Cardiac muscle cell (in vitro differentiated cells and primary cell): ENCODE results near the gene CXCR3. TPM values are rescaled to one million over a fixed set of nuclear protein-coding genes. Genes with fewer than 3 reads are reported as not detected.

Source experiments
- DNase-seq, 2 donors: peaks; one replicate each; pipeline versions ENCODE4 v3.0.0 to v3.0.0-alpha.2; 2010 to 2017; ENCODE audit warnings: low read depth in 1 of 2, low spot score in 1 of 2
- H3K27ac ChIP-seq: fragments of 200-600 bp; sonication (generic); 2 replicates; pipeline ENCODE4 v1.5.1; 2016
- H3K27me3 ChIP-seq: fragments of 200-600 bp; sonication (generic); 2 replicates; pipeline ENCODE4 v1.6.0; 2016; ENCODE audit warnings: control low read depth
- H3K36me3 ChIP-seq: fragments of 200-600 bp; sonication (generic); 2 replicates; pipeline ENCODE4 v1.5.1; 2016; ENCODE audit warnings: control low read depth
- H3K4me1 ChIP-seq: fragments of 200-600 bp; sonication (generic); 2 replicates; pipeline ENCODE4 v1.8.1; 2017; ENCODE audit warnings: low read depth, mild to moderate bottlenecking, mixed run types
- H3K4me3 ChIP-seq: fragments of 200-600 bp; sonication (generic); 2 replicates; pipeline ENCODE4 v1.5.1; 2016; ENCODE audit warnings: mild to moderate bottlenecking
- H3K9me3 ChIP-seq: fragments of 200-600 bp; sonication (generic); 2 replicates; pipeline ENCODE4 v1.5.1; 2017; ENCODE audit warnings: low read depth, mild to moderate bottlenecking, control low read depth
- polyA plus RNA-seq: library from polyadenylated mRNA; unstranded; fragments of >200 nt; fragmentation: Nextera tagmentation; extraction: Ambion mirVana; gene quantifications from 2 replicates; pipeline ENCODE4 v1.2.1, GENCODE V29; 2016
- total RNA-seq: library from RNA; depleted of rRNA; stranded (reverse); fragments of >200 nt; gene quantifications from 2 replicates; pipeline ENCODE4 v1.2.3, GENCODE V29; 2016
- TF ChIP-seq, protein P1 (sequence below): IDR thresholded peaks from 2 replicates; pipeline ENCODE4 v1.5.1; 2012; ENCODE audit warnings: low read depth, mild to moderate bottlenecking, low read length

Gene CXCR3
- total and polyA plus RNA-seq, 2 experiments from 2014 or later, result not detected

DNA sequence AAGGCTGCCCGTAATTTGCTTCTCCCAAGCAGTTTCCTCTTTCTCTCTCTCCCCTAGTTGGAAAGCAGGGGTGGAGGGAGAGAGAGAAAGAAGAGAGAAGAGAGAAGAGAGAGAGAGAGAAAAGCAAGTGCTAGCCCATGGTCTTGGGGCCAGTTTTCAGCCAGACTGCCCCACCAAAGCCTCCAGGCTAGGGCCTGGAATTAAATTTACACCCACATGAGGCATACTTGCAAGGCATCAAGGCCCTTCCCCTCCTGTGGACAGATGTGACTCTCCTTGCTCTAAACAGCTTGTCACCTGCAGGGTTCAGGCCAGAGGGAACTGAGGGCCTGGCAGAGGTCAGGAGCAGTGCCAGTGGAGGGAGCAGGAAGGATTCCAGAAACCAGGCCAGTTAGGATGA is 1.7 kb upstream of the CXCR3 start:
- Histone ChIP-seq H3K27ac (no peak overlapping the region), H3K36me3 (no peaks in the 10 kb centered on the region), H3K27me3 (no peaks in the 10 kb centered on the region)

DNA sequence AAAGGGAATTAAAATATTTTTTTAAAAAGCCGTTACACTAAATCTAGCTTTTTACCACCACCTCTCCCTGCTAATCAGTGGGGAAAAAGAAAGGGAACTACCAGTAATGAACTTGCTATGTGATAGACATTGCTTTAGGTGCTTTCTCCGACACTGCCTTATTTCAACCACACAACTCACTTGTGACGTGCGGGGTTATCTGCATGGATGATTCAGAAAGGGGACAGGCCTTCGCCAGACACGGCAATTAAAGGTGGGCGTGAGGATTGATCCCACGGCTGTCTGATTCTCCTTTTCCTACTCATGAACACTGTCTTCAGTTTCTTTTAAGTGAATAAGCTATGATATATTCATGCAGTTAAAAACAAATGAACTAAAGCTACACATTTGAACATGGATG is 882 bp upstream of the CXCR3 start:
- Histone ChIP-seq H3K36me3 (no peaks in the 10 kb centered on the region), H3K9me3 (no peaks in the 10 kb centered on the region), H3K27me3 (no peaks in the 10 kb centered on the region), H3K4me3 (no peak overlapping the region), H3K27ac (no peak overlapping the region), H3K4me1 (no peaks in the 10 kb centered on the region)
- TF ChIP-seq, protein P1, sequence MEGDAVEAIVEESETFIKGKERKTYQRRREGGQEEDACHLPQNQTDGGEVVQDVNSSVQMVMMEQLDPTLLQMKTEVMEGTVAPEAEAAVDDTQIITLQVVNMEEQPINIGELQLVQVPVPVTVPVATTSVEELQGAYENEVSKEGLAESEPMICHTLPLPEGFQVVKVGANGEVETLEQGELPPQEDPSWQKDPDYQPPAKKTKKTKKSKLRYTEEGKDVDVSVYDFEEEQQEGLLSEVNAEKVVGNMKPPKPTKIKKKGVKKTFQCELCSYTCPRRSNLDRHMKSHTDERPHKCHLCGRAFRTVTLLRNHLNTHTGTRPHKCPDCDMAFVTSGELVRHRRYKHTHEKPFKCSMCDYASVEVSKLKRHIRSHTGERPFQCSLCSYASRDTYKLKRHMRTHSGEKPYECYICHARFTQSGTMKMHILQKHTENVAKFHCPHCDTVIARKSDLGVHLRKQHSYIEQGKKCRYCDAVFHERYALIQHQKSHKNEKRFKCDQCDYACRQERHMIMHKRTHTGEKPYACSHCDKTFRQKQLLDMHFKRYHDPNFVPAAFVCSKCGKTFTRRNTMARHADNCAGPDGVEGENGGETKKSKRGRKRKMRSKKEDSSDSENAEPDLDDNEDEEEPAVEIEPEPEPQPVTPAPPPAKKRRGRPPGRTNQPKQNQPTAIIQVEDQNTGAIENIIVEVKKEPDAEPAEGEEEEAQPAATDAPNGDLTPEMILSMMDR, result no peak
- DNase-seq, result no peak

More for the DNA sequence above, 1.7 kb upstream of the CXCR3 start:
- Histone ChIP-seq H3K9me3 (no peaks in the 10 kb centered on the region), H3K4me3 (no peak overlapping the region), H3K4me1 (no peaks in the 10 kb centered on the region)
- DNase-seq, result no peak
- TF ChIP-seq, protein P1, result no peak

DNA sequence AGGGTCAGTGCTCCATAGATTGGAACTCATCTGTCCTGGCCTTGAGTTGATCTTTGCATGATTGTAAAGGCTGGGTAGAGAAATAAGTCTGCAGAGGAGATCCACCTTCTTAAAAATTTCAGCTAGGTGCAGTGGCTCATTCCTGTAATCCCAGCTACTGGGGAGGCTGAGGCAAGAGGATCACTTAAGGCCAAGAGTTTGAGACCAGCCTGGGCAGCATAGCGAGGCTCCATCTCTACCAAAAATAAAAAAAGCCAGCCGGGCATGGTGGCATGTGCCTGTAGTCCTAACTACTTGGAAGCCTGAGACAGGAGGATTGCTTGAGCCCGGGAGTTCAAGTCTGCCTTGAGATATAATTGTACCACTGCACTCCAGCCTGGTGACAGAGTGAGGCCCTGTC is 476 bp upstream of the CXCR3 start:
- no peaks in the 10 kb centered on the region for H3K27me3 ChIP-seq
- no peaks in the 10 kb centered on the region for H3K9me3 ChIP-seq
- DNase-seq, result no peak
- TF ChIP-seq, protein P1, result no peak
- H3K4me3 ChIP-seq, result no peak overlapping the region
- H3K4me1 ChIP-seq, result no peaks in the 10 kb centered on the region
- no peak overlapping the region for H3K27ac ChIP-seq
- H3K36me3 ChIP-seq, result no peaks in the 10 kb centered on the region

DNA sequence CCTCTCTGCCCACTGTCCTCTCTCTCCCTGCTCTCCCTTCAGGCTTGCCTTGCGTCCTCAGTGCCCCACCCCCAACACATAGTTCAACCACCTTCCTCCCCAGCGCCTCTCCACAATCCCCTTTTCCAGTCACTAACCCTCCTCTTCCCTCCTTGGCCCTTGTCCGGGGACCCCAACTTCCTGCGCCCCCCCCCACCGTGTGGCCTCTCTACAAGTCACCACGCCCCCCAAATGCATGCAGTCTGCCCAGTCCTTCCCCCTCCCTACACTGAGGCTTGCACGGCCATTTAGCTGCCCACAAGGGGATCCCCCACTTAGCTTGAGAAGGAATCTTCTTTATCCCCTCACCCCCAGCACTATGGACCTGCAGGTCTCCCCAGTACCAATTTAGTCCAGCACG is 569 bp downstream of the CXCR3 start:
- TF ChIP-seq, protein P1, result no peak
- Histone ChIP-seq H3K9me3 (no peaks in the 10 kb centered on the region), H3K4me1 (no peaks in the 10 kb centered on the region), H3K36me3 (no peaks in the 10 kb centered on the region), H3K27me3 (no peaks in the 10 kb centered on the region), H3K4me3 (no peak overlapping the region), H3K27ac (no peak overlapping the region)
- DNase-seq, result no peak

DNA sequence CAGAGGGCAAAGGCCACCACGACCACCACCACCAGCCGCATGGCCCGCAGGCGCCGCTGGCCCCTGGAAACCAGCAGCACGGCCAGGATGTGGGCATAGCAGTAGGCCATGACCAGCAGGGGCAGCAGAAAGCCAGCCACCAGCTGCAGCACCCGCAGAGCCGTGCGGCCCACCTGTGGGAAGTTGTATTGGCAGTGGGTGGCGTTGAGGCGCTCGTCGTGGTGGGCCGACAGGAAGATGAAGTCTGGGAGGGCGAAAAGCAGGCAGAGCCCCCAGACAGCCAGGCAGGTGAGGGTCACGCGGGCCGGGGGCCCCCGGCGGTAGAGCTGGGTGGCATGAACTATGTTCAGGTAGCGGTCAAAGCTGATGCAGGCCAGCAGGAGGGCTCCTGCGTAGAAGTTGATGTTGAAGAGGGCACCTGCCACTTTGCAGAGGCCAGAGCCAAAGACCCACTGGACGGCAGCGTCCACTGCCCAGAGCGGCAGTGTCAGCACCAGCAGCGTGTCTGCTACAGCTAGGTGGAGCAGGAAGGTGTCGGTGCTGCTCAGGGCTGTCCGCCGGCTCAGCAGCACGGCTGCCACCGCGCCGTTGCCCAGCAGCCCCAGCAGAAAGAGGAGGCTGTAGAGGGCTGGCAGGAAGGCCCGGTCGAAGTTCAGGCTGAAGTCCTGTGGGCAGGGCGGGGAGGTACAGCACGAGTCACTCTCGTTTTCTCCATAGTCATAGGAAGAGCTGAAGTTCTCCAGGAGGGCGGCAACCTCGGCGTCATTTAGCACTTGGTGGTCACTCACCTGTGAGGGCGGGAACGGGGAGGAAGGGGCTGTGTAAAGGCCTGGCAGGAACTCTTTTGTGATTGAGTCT is 1.4 kb downstream of the CXCR3 start:
- TF ChIP-seq, protein P1, result no peak
- DNase-seq, result no peak
- H3K27me3 ChIP-seq, result no peaks in the 10 kb centered on the region

More for the DNA sequence above, 1.4 kb downstream of the CXCR3 start:
- no peaks in the 10 kb centered on the region for H3K9me3 ChIP-seq
- no peaks in the 10 kb centered on the region for H3K36me3 ChIP-seq
- H3K4me3 ChIP-seq, result no peak overlapping the region
- no peaks in the 10 kb centered on the region for H3K4me1 ChIP-seq
- no peak overlapping the region for H3K27ac ChIP-seq
